ENCODE measurements around the gene SPNS1.
"Not testable (repeated sequence)": the region's sequence is repeated elsewhere in the genome, so short reads cannot be mapped to it uniquely, and the experiment has no call there.

The SPNS1 gene

GRCh38 chr16:28935924-28936783 is 38.4 kb upstream of the SPNS1 start:
- WGBS, 2 experiments (ENCODE audit: insufficient coverage in 2 of 2) = 88 to 89% methylated on average over 30 to 35 of the region's 36 CpGs

GRCh38 chr16:28936784-28937155 is 37.8 kb upstream of the SPNS1 start:
- Histone ChIP-seq H3K36me3 (ENCODE audit: control insufficient read depth, insufficient read depth, low read length) (no peaks in the 10 kb centered on the region), H3K4me3 (ENCODE audit: extremely low read depth, insufficient read depth, low read length, poor library complexity, severe bottlenecking) (no peak overlapping the region), H3K27ac (ENCODE audit: low read depth, low read length, severe bottlenecking) (no peak overlapping the region), H3K4me1 (ENCODE audit: control insufficient read depth, insufficient read depth, low read length, poor library complexity, severe bottlenecking) (no peaks in the 10 kb centered on the region), H3K9me3 (ENCODE audit: control insufficient read depth, low read length) (no peaks in the 10 kb centered on the region)
- 92 to 96% methylated on average over 14 to 26 of the region's 26 CpGs for WGBS, 2 experiments (ENCODE audit: insufficient coverage in 2 of 2)

More at GRCh38 chr16:28935924-28936783, 38.4 kb upstream of the SPNS1 start:
- H3K27ac ChIP-seq (ENCODE audit: low read depth, low read length, severe bottlenecking) = no peak overlapping the region
- H3K4me3 ChIP-seq (ENCODE audit: extremely low read depth, insufficient read depth, low read length, poor library complexity, severe bottlenecking) = no peak overlapping the region
- H3K36me3 ChIP-seq (ENCODE audit: control insufficient read depth, insufficient read depth, low read length) = no peaks in the 10 kb centered on the region
- H3K9me3 ChIP-seq (ENCODE audit: control insufficient read depth, low read length) = no peaks in the 10 kb centered on the region
- H3K4me1 ChIP-seq (ENCODE audit: control insufficient read depth, insufficient read depth, low read length, poor library complexity, severe bottlenecking) = no peaks in the 10 kb centered on the region

DNA sequence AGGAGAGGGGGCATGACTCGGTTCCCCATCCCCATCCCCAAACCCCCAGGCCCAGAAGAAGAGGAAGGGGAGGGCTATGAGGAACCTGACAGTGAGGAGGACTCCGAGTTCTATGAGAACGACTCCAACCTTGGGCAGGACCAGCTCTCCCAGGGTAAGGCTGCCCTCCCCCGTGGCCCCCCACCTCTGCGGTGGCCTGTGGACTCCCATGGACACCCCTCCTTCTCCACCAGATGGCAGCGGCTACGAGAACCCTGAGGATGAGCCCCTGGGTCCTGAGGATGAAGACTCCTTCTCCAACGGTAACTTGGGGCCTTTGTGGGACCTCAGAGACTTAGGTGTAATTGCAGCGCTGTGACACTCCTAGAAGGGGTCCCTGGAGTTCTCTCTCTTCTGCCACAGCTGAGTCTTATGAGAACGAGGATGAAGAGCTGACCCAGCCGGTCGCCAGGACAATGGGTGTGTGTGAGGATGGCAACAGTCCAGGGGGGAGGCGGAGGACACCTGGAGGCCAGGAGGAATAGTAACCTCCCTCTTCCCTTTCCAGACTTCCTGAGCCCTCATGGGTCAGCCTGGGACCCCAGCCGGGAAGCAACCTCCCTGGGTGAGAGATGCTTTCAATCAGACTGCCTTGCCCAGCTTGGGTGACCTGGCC is 37.2 kb upstream of the SPNS1 start:
- H3K4me3 ChIP-seq (ENCODE audit: extremely low read depth, insufficient read depth, low read length, poor library complexity, severe bottlenecking) = no peak overlapping the region
- no peak overlapping the region for H3K27ac ChIP-seq (ENCODE audit: low read depth, low read length, severe bottlenecking)
- H3K36me3 ChIP-seq (ENCODE audit: control insufficient read depth, insufficient read depth, low read length) = no peaks in the 10 kb centered on the region
- no peaks in the 10 kb centered on the region for H3K4me1 ChIP-seq (ENCODE audit: control insufficient read depth, insufficient read depth, low read length, poor library complexity, severe bottlenecking)
- WGBS, 2 experiments (ENCODE audit: insufficient coverage in 2 of 2) = 84 to 89% methylated on average over 7 to 9 of the region's 14 CpGs
- no peaks in the 10 kb centered on the region for H3K9me3 ChIP-seq (ENCODE audit: control insufficient read depth, low read length)

DNA sequence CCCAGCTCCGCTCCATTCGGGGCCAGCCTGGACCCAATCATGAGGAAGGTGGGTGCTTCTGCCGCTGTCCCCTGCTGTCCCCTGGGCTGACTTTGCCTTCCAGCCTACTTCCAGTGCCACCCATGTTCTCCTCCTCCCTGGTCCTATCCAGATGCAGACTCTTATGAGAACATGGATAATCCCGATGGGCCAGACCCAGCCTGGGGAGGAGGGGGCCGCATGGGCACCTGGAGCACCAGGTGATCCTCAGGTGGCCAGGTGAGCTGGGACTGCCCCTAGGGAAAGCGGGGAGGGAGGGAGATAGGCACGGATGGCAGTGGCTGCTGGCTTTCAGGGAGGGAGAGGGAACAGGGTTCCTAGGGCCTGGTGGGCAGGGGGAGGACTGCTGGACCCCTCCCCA is 35.9 kb upstream of the SPNS1 start:
- H3K36me3 ChIP-seq (ENCODE audit: control insufficient read depth, insufficient read depth, low read length) = no peaks in the 10 kb centered on the region
- H3K4me3 ChIP-seq (ENCODE audit: extremely low read depth, insufficient read depth, low read length, poor library complexity, severe bottlenecking) = no peak overlapping the region
- no peaks in the 10 kb centered on the region for H3K9me3 ChIP-seq (ENCODE audit: control insufficient read depth, low read length)
- no peaks in the 10 kb centered on the region for H3K4me1 ChIP-seq (ENCODE audit: control insufficient read depth, insufficient read depth, low read length, poor library complexity, severe bottlenecking)
- H3K27ac ChIP-seq (ENCODE audit: low read depth, low read length, severe bottlenecking) = no peak overlapping the region
- 77 to 97% methylated on average over 3 to 7 of the region's 7 CpGs for WGBS, 2 experiments (ENCODE audit: insufficient coverage in 2 of 2)

GRCh38 chr16:28939825-28940224 is 34.8 kb upstream of the SPNS1 start:
- not testable (repeated sequence) for H3K27ac ChIP-seq (ENCODE audit: low read depth, low read length, severe bottlenecking); H3K36me3 ChIP-seq (ENCODE audit: control insufficient read depth, insufficient read depth, low read length); H3K9me3 ChIP-seq (ENCODE audit: control insufficient read depth, low read length); H3K4me1 ChIP-seq (ENCODE audit: control insufficient read depth, insufficient read depth, low read length, poor library complexity, severe bottlenecking); H3K4me3 ChIP-seq (ENCODE audit: extremely low read depth, insufficient read depth, low read length, poor library complexity, severe bottlenecking)
- 86 to 91% methylated on average over 4 to 7 of the region's 7 CpGs for WGBS, 2 experiments (ENCODE audit: insufficient coverage in 2 of 2)

- Histone ChIP-seq H3K4me3 (ENCODE audit: extremely low read depth, insufficient read depth, low read length, poor library complexity, severe bottlenecking) (no peak overlapping the region), H3K36me3 (ENCODE audit: control insufficient read depth, insufficient read depth, low read length) (no peaks in the 10 kb centered on the region), H3K27ac (ENCODE audit: low read depth, low read length, severe bottlenecking) (no peak overlapping the region), H3K4me1 (ENCODE audit: control insufficient read depth, insufficient read depth, low read length, poor library complexity, severe bottlenecking) (no peaks in the 10 kb centered on the region), H3K9me3 (ENCODE audit: control insufficient read depth, low read length) (no peaks in the 10 kb centered on the region)
Observed at GRCh38 chr16:28943281-28943680, 31.3 kb upstream of the SPNS1 start.

GRCh38 chr16:28946681-28947080 is 27.9 kb upstream of the SPNS1 start:
- H3K27ac ChIP-seq (ENCODE audit: low read depth, low read length, severe bottlenecking) = no peak overlapping the region
- H3K4me1 ChIP-seq (ENCODE audit: control insufficient read depth, insufficient read depth, low read length, poor library complexity, severe bottlenecking) = no peaks in the 10 kb centered on the region
- H3K4me3 ChIP-seq (ENCODE audit: extremely low read depth, insufficient read depth, low read length, poor library complexity, severe bottlenecking) = no peak overlapping the region
- 83 to 86% methylated on average over 2 of the region's 4 CpGs for WGBS, 2 experiments (ENCODE audit: insufficient coverage in 2 of 2)
- H3K36me3 ChIP-seq (ENCODE audit: control insufficient read depth, insufficient read depth, low read length) = no peaks in the 10 kb centered on the region
- no peaks in the 10 kb centered on the region for H3K9me3 ChIP-seq (ENCODE audit: control insufficient read depth, low read length)

DNA sequence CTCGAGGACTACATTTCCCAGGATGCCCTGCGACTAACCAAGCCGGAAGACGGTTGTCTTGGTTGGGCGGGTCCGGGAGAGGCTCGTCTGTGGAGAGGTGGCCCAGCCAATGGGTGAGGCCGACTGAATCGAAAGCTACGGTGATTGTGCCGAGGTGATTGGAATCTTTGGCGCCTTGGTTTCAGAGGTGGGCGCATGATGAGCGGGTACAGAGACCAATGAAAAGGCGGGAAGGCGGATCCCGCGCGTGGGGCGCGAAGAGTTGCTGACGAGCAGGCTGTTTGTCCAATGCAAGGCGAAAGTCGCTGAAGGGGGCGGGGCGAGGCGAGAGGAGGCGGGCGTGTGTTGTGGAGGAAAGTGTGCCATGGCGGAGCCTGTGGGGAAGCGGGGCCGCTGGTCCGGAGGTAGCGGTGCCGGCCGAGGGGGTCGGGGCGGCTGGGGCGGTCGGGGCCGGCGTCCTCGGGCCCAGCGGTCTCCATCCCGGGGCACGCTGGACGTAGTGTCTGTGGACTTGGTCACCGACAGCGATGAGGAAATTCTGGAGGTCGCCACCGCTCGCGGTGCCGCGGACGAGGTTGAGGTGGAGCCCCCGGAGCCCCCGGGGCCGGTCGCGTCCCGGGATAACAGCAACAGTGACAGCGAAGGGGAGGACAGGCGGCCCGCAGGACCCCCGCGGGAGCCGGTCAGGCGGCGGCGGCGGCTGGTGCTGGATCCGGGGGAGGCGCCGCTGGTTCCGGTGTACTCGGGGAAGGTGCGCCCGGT is 23.7 kb upstream of the SPNS1 start, which contains the start of gene NFATC2IP:
Gene NFATC2IP, plus strand, starts transcription at position 290 of the 762 bp plus-strand sequence. Its CDS starts 75 bp downstream, at position 365.
- 1% methylated on average over 60 to 71 of the region's 79 CpGs for WGBS, 2 experiments (ENCODE audit: insufficient coverage in 2 of 2)
- Histone ChIP-seq H3K4me3 (ENCODE audit: extremely low read depth, insufficient read depth, low read length, poor library complexity, severe bottlenecking) (peak within 1 kb of the TSS; percentile 96), H3K9me3 (ENCODE audit: control insufficient read depth, low read length) (no peaks in the 10 kb centered on the region), H3K36me3 (ENCODE audit: control insufficient read depth, insufficient read depth, low read length) (peaks cover 39% of the 10 kb centered on the region), H3K27ac (ENCODE audit: low read depth, low read length, severe bottlenecking) (peak within 1 kb of the TSS; percentile 67), H3K4me1 (ENCODE audit: control insufficient read depth, insufficient read depth, low read length, poor library complexity, severe bottlenecking) (no peaks in the 10 kb centered on the region)

- WGBS, 2 experiments (ENCODE audit: insufficient coverage in 2 of 2) = 3 to 7% methylated on average over 9 to 17 of the region's 17 CpGs
- H3K36me3 ChIP-seq (ENCODE audit: control insufficient read depth, insufficient read depth, low read length) = peaks cover 45% of the 10 kb centered on the region
- no peaks in the 10 kb centered on the region for H3K9me3 ChIP-seq (ENCODE audit: control insufficient read depth, low read length)
- H3K27ac ChIP-seq (ENCODE audit: low read depth, low read length, severe bottlenecking) = no peak overlapping the region
- peak overlapping the region; percentile 96 for H3K4me3 ChIP-seq (ENCODE audit: extremely low read depth, insufficient read depth, low read length, poor library complexity, severe bottlenecking)
- no peaks in the 10 kb centered on the region for H3K4me1 ChIP-seq (ENCODE audit: control insufficient read depth, insufficient read depth, low read length, poor library complexity, severe bottlenecking)
Observed at GRCh38 chr16:28951410-28951943, 23.1 kb upstream of the SPNS1 start.

DNA sequence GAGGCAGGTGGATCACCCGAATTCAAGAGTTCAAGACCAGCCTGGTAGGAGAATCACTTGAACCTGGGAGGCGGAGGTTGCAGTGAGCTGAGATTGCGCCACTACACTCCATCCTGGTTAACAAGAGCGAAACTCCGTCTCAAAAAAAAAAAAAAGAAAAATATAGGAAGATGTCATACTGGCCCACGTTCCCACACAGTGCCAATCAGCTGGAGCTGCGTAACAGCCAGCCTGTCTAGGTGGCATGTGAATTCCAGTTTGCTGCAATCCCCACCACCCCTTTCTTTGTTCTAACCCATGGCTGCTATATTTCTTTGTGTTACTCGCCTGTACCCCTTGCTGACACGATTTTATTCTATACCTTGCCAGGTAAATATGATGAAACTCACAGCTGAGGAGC is 16.4 kb upstream of the SPNS1 start:
- Histone ChIP-seq H3K9me3 (ENCODE audit: control insufficient read depth, low read length) (no peaks in the 10 kb centered on the region), H3K4me3 (ENCODE audit: extremely low read depth, insufficient read depth, low read length, poor library complexity, severe bottlenecking) (no peak overlapping the region), H3K36me3 (ENCODE audit: control insufficient read depth, insufficient read depth, low read length) (peaks cover 92% of the 10 kb centered on the region), H3K27ac (ENCODE audit: low read depth, low read length, severe bottlenecking) (no peak overlapping the region), H3K4me1 (ENCODE audit: control insufficient read depth, insufficient read depth, low read length, poor library complexity, severe bottlenecking) (no peaks in the 10 kb centered on the region)
- 95 to 98% methylated on average over 4 to 7 of the region's 9 CpGs for WGBS, 2 experiments (ENCODE audit: insufficient coverage in 2 of 2)

Data from mesodermal cell (in vitro differentiated cells).